K562 (cell line): ENCODE results near the gene DHX35.

ENCODE experiments used
- BRCA1 ChIP-seq, 2 experiments: fragments of 450-650 bp in 1 of 2; sonication (generic) in 1 of 2; formaldehyde crosslinking in 1 of 2; IDR thresholded peaks; 2 replicates each; pipeline versions ENCODE4 v1.5.0 to v1.6.1; 2017 to 2020; ENCODE audit warnings: mild to moderate bottlenecking in 1 of 2, missing genetic modification reagents in 1 of 2
- CHD2 ChIP-seq: IDR thresholded peaks from 2 replicates; pipeline ENCODE4 v1.6.1; 2011; ENCODE audit warnings: low read depth, low read length
- FOXP1 ChIP-seq: sonication (generic); formaldehyde crosslinking; IDR thresholded peaks from 2 replicates; pipeline ENCODE4 v1.8.0; 2022; ENCODE audit warnings: mild to moderate bottlenecking, missing genetic modification reagents
- LARP7 ChIP-seq: fragments of 450-650 bp; IDR thresholded peaks from 2 replicates; pipeline ENCODE4 v1.6.1; 2016
- RUNX1 ChIP-seq: sonication (generic); IDR thresholded peaks from 2 replicates; pipeline ENCODE4 v1.6.1; 2016; ENCODE audit warnings: antibody characterized with exemption, low read depth
- SIX5 ChIP-seq, 2 experiments: IDR thresholded peaks; 2 replicates each; pipeline ENCODE4 v1.6.1; 2011; ENCODE audit warnings: low read length in 2 of 2, borderline replicate concordance in 1 of 2, low read depth in 1 of 2, mild to moderate bottlenecking in 1 of 2, moderate library complexity in 1 of 2; ENCODE audit not compliant: insufficient read depth in 1 of 2
- ZKSCAN8 ChIP-seq: fragments of 200-800 bp; sonication (Bioruptor generic); IDR thresholded peaks from 2 replicates; pipeline ENCODE4 v1.6.1; 2016; ENCODE audit warnings: missing genetic modification characterization, missing compliant biosample characterization
- TF ChIP-seq, protein P1 (sequence below): sonication (generic); formaldehyde crosslinking; IDR thresholded peaks from 2 replicates; pipeline ENCODE4 v1.5.0; 2020; ENCODE audit warnings: missing genetic modification reagents
- TF ChIP-seq, protein P2 (sequence below), 2 experiments: fragments of 450-650 bp; formaldehyde crosslinking in 1 of 2; IDR thresholded peaks; 2 replicates each; pipeline versions ENCODE4 v1.4.0 to v1.6.1; 2014 to 2020; ENCODE audit warnings: mild to moderate bottlenecking in 2 of 2, borderline replicate concordance in 1 of 2, low read depth in 1 of 2
- TF ChIP-seq, protein P3 (sequence below): sonication (generic); formaldehyde crosslinking; IDR thresholded peaks from 2 replicates; pipeline ENCODE4 v1.8.0; 2022; ENCODE audit warnings: missing genetic modification reagents, mild to moderate bottlenecking, borderline replicate concordance

DNA sequence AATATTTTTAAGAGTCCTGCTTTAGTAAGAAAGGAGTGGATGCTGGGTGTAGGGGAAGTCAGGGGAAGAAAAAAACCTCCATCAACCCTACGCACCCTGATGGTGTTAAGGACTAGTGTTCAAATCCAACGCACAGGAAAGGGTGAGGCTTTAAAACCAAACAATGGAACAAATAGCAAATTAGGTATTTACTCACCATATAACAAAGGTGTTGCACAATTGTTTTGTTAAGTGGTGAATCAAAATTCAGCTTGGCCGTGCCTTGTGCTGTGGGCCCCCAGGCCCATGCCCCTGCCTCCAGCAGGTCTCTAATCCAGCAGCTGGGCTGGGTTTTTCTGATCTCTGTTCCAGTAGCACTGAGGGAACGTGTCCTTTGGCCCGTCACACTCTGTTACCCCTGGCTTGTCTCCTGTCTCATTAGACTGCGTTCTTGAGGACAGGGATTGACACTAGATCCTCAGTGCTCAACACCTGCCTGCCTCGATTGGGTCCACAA is 24.1 kb upstream of the DHX35 start:
- TF ChIP-seq BRCA1 (IDR thresholded peaks at IDR 0.05) (no peak), BRCA1 (CRISPR knock-in tag; IDR thresholded peaks at IDR 0.05) (no peak), ZKSCAN8 (CRISPR knock-in tag) (no peak), LARP7 (no peak), CHD2 (no peak), RUNX1 (no peak), SIX5 (IDR thresholded peaks at IDR 0.05; ENCODE audit: borderline replicate concordance in 1 of 2, insufficient read depth in 1 of 2, low read depth in 1 of 2, low read length in 2 of 2) (no peak), FOXP1 (no peak)
- TF ChIP-seq, protein P1, sequence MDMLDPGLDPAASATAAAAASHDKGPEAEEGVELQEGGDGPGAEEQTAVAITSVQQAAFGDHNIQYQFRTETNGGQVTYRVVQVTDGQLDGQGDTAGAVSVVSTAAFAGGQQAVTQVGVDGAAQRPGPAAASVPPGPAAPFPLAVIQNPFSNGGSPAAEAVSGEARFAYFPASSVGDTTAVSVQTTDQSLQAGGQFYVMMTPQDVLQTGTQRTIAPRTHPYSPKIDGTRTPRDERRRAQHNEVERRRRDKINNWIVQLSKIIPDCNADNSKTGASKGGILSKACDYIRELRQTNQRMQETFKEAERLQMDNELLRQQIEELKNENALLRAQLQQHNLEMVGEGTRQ (CRISPR knock-in tag), result no peak
- TF ChIP-seq, protein P2, sequence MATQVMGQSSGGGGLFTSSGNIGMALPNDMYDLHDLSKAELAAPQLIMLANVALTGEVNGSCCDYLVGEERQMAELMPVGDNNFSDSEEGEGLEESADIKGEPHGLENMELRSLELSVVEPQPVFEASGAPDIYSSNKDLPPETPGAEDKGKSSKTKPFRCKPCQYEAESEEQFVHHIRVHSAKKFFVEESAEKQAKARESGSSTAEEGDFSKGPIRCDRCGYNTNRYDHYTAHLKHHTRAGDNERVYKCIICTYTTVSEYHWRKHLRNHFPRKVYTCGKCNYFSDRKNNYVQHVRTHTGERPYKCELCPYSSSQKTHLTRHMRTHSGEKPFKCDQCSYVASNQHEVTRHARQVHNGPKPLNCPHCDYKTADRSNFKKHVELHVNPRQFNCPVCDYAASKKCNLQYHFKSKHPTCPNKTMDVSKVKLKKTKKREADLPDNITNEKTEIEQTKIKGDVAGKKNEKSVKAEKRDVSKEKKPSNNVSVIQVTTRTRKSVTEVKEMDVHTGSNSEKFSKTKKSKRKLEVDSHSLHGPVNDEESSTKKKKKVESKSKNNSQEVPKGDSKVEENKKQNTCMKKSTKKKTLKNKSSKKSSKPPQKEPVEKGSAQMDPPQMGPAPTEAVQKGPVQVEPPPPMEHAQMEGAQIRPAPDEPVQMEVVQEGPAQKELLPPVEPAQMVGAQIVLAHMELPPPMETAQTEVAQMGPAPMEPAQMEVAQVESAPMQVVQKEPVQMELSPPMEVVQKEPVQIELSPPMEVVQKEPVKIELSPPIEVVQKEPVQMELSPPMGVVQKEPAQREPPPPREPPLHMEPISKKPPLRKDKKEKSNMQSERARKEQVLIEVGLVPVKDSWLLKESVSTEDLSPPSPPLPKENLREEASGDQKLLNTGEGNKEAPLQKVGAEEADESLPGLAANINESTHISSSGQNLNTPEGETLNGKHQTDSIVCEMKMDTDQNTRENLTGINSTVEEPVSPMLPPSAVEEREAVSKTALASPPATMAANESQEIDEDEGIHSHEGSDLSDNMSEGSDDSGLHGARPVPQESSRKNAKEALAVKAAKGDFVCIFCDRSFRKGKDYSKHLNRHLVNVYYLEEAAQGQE (IDR thresholded peaks at IDR 0.05; ENCODE audit: borderline replicate concordance), result no peak
- TF ChIP-seq, protein P2 (CRISPR knock-in tag; IDR thresholded peaks at IDR 0.05; ENCODE audit: low read depth), result no peak
- TF ChIP-seq, protein P3, sequence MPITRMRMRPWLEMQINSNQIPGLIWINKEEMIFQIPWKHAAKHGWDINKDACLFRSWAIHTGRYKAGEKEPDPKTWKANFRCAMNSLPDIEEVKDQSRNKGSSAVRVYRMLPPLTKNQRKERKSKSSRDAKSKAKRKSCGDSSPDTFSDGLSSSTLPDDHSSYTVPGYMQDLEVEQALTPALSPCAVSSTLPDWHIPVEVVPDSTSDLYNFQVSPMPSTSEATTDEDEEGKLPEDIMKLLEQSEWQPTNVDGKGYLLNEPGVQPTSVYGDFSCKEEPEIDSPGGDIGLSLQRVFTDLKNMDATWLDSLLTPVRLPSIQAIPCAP (CRISPR knock-in tag), result no peak
